H9 (cell line): ENCODE measurements around the gene AZGP1. TPM values are rescaled to one million over a fixed set of nuclear protein-coding genes. Genes with fewer than 3 reads are reported as not detected.

Experiments
- DNase-seq: peaks from one replicate; pipeline ENCODE4 v3.0.0-alpha.2; 2017
- H2AFZ ChIP-seq: one replicate; pipeline ENCODE4 v1.6.1; 2013; ENCODE audit warnings: mild to moderate bottlenecking, low read length, control low read depth, moderate library complexity
- H2AK5ac ChIP-seq: 2 replicates; pipeline ENCODE4 v1.6.1; 2013; ENCODE audit warnings: low read length, control low read depth, mixed read lengths; ENCODE audit not compliant: insufficient read length
- H2BK120ac ChIP-seq: one replicate; pipeline ENCODE4 v1.6.1; 2013; ENCODE audit warnings: low read depth, mild to moderate bottlenecking, low read length, control low read depth, inconsistent platforms; ENCODE audit not compliant: poor library complexity, severe bottlenecking
- H2BK12ac ChIP-seq: 2 replicates; pipeline ENCODE4 v1.6.1; 2013; ENCODE audit warnings: low read length, control low read depth, mixed read lengths, low read depth; ENCODE audit not compliant: insufficient read length
- H2BK15ac ChIP-seq: 2 replicates; pipeline ENCODE4 v1.6.1; 2013; ENCODE audit warnings: low read depth, low read length, control low read depth
- H2BK20ac ChIP-seq: one replicate; pipeline ENCODE4 v1.6.1; 2013; ENCODE audit warnings: low read depth, mild to moderate bottlenecking, low read length, control low read depth, inconsistent platforms; ENCODE audit not compliant: poor library complexity, severe bottlenecking
- H2BK5ac ChIP-seq: 2 replicates; pipeline ENCODE4 v1.6.1; 2013; ENCODE audit warnings: low read length, control low read depth, mixed read lengths; ENCODE audit not compliant: insufficient read length
- H3K14ac ChIP-seq: 2 replicates; pipeline ENCODE4 v1.6.1; 2013; ENCODE audit warnings: low read length, control low read depth; ENCODE audit not compliant: insufficient read depth
- H3K18ac ChIP-seq: 2 replicates; pipeline ENCODE4 v1.6.1; 2013; ENCODE audit warnings: low read depth, mild to moderate bottlenecking, mixed read lengths, low read length, control low read depth; ENCODE audit not compliant: insufficient read length
- H3K23ac ChIP-seq: 2 replicates; pipeline ENCODE4 v1.6.1; 2013; ENCODE audit warnings: low read length, control low read depth, mixed read lengths, low read depth; ENCODE audit not compliant: insufficient read length
- H3K23me2 ChIP-seq: 2 replicates; pipeline ENCODE4 v1.6.1; 2013; ENCODE audit warnings: low read depth, mild to moderate bottlenecking, mixed read lengths, low read length, control low read depth; ENCODE audit not compliant: insufficient read length, poor library complexity, severe bottlenecking
- H3K27ac ChIP-seq: 2 replicates; pipeline ENCODE4 v1.5.1; 2013; ENCODE audit warnings: low read length, control low read depth, mixed read lengths, low read depth; ENCODE audit not compliant: insufficient read length
- H3K27me3 ChIP-seq: 2 replicates; pipeline ENCODE4 v1.6.1; 2013; ENCODE audit warnings: low read length, control low read depth, inconsistent platforms; ENCODE audit not compliant: insufficient read depth
- H3K4ac ChIP-seq: 2 replicates; pipeline ENCODE4 v1.6.1; 2013; ENCODE audit warnings: low read depth, mild to moderate bottlenecking, control low read depth, inconsistent platforms, low read length, moderate library complexity
- H3K4me1 ChIP-seq: 2 replicates; pipeline ENCODE4 v1.6.1; 2013; ENCODE audit warnings: low read length, control low read depth, inconsistent platforms; ENCODE audit not compliant: insufficient read depth
- H3K4me2 ChIP-seq: 2 replicates; pipeline ENCODE4 v1.6.1; 2013; ENCODE audit warnings: low read length, control low read depth, mixed read lengths; ENCODE audit not compliant: insufficient read length, insufficient read depth
- H3K56ac ChIP-seq: 2 replicates; pipeline ENCODE4 v1.6.1; 2013; ENCODE audit warnings: low read depth, mild to moderate bottlenecking, mixed read lengths, low read length, control low read depth; ENCODE audit not compliant: insufficient read length
- H3K79me1 ChIP-seq: 2 replicates; pipeline ENCODE4 v1.6.1; 2013; ENCODE audit warnings: low read depth, mild to moderate bottlenecking, moderate library complexity, low read length, control low read depth, inconsistent platforms; ENCODE audit not compliant: insufficient read depth, poor library complexity, severe bottlenecking
- H3K79me2 ChIP-seq: 2 replicates; pipeline ENCODE4 v1.6.1; 2013; ENCODE audit warnings: low read length, control low read depth, inconsistent platforms; ENCODE audit not compliant: insufficient read depth
- H3K9ac ChIP-seq: 2 replicates; pipeline ENCODE4 v1.6.1; 2013; ENCODE audit warnings: low read length, control low read depth, mixed read lengths; ENCODE audit not compliant: insufficient read length; ENCODE audit errors: extremely low read depth
- H3K9me3 ChIP-seq: one replicate; pipeline ENCODE4 v1.6.1; 2013; ENCODE audit warnings: low read depth, low read length, inconsistent platforms; ENCODE audit not compliant: control insufficient read depth
- H3T11ph ChIP-seq: one replicate; pipeline ENCODE4 v1.6.1; 2013; ENCODE audit warnings: mild to moderate bottlenecking, low read length, control low read depth, inconsistent platforms
- H4K20me1 ChIP-seq: one replicate; pipeline ENCODE4 v1.6.1; 2013; ENCODE audit not compliant: control insufficient read depth, insufficient read length, insufficient read depth
- H4K5ac ChIP-seq: 2 replicates; pipeline ENCODE4 v1.6.1; 2013; ENCODE audit warnings: low read depth, mild to moderate bottlenecking, mixed read lengths, low read length, control low read depth; ENCODE audit not compliant: insufficient read length
- H4K8ac ChIP-seq: replicated peaks from 2 replicates; pipeline ENCODE4 v1.6.1; 2013; ENCODE audit warnings: low read length, control low read depth, mixed read lengths, low read depth; ENCODE audit not compliant: insufficient read length
- H4K91ac ChIP-seq: 2 replicates; pipeline ENCODE4 v1.6.1; 2013; ENCODE audit warnings: low read depth, mild to moderate bottlenecking, moderate library complexity, mixed read lengths, low read length, control low read depth; ENCODE audit not compliant: insufficient read length
- H3K27ac Mint-ChIP-seq, 3 experiments: 2 replicates in 2 of 3; 3 replicates in 1 of 3; pipeline ENCODE4 v1.8.0; 2020 to 2021; ENCODE audit warnings: mixed read lengths in 3 of 3, mild to moderate bottlenecking in 1 of 3, moderate library complexity in 1 of 3
- H3K27me3 Mint-ChIP-seq: 2 replicates; pipeline ENCODE4 v1.8.0; 2021; ENCODE audit warnings: low read depth, mild to moderate bottlenecking, moderate library complexity, mixed read lengths
- H3K36me3 Mint-ChIP-seq, 3 experiments: 2 replicates in 2 of 3; 3 replicates in 1 of 3; pipeline ENCODE4 v1.8.0; 2020 to 2021; ENCODE audit warnings: low read depth in 3 of 3, mixed read lengths in 3 of 3; ENCODE audit not compliant: insufficient read depth in 1 of 3
- H3K4me1 Mint-ChIP-seq, 2 experiments: 2 replicates each; pipeline ENCODE4 v1.8.0; 2020; ENCODE audit warnings: mixed read lengths in 2 of 2
- H3K4me3 Mint-ChIP-seq, 2 experiments: 2 replicates in 1 of 2; 3 replicates in 1 of 2; pipeline ENCODE4 v1.8.0; 2020 to 2021; ENCODE audit warnings: mild to moderate bottlenecking in 2 of 2, mixed read lengths in 2 of 2, moderate library complexity in 1 of 2
- H3K9me3 Mint-ChIP-seq, 2 experiments: 2 replicates in 1 of 2; 3 replicates in 1 of 2; pipeline ENCODE4 v1.8.0; 2020; ENCODE audit warnings: mild to moderate bottlenecking in 2 of 2, mixed read lengths in 2 of 2, moderate library complexity in 1 of 2
- WGBS: extraction: QIAGEN DNeasy Blood & Tissue Kit; methylation state at CpG from one replicate; pipeline ENCODE4 v1.1.7; 2013; ENCODE audit warnings: missing lambda C conversion rate, low lambda C conversion rate, mixed read lengths; ENCODE audit not compliant: insufficient read length; ENCODE audit errors: extremely low coverage; 5-methylcytosine and 5-hydroxymethylcytosine counted together
- total RNA-seq: library from RNA; stranded (reverse); gene quantifications from 2 replicates; pipeline ENCODE4 v1.2.1, GENCODE V29; 2021
- TF ChIP-seq, protein P1 (sequence below): fragments of 200-600 bp; sonication (generic); conservative IDR thresholded peaks from 3 replicates; pipeline ENCODE4 v1.8.0; 2021; ENCODE audit warnings: antibody characterized with exemption, mild to moderate bottlenecking

The AZGP1 gene
- total RNA-seq, 1 experiment from 2014 or later, result not detected

DNA sequence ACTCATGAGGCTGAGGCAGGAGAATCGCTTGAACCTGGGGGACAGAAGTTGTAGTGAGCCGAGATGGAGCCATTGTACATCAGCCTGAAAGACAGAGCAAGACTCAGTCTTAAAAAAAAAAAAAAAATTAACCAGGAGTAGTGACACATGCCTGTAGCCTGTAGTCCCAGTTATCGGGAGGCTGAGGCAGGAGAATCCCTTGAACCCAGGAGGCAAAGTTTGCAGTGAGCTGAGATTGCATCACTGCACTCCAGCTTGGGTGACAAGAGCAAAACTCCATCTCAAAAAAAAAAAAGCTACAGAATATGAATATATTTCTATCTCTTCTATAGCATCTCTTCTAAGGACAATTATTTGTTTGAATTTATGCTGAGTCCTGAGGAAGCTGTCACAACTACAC is 6.5 kb downstream of the AZGP1 start:
- H3K23ac ChIP-seq, result no peak overlapping the region
- H2BK12ac ChIP-seq, result no peak overlapping the region
- H3K36me3 Mint-ChIP-seq, result no peaks in the 10 kb centered on the region
- no peak overlapping the region for H4K5ac ChIP-seq
- TF ChIP-seq, protein P1, sequence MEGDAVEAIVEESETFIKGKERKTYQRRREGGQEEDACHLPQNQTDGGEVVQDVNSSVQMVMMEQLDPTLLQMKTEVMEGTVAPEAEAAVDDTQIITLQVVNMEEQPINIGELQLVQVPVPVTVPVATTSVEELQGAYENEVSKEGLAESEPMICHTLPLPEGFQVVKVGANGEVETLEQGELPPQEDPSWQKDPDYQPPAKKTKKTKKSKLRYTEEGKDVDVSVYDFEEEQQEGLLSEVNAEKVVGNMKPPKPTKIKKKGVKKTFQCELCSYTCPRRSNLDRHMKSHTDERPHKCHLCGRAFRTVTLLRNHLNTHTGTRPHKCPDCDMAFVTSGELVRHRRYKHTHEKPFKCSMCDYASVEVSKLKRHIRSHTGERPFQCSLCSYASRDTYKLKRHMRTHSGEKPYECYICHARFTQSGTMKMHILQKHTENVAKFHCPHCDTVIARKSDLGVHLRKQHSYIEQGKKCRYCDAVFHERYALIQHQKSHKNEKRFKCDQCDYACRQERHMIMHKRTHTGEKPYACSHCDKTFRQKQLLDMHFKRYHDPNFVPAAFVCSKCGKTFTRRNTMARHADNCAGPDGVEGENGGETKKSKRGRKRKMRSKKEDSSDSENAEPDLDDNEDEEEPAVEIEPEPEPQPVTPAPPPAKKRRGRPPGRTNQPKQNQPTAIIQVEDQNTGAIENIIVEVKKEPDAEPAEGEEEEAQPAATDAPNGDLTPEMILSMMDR, result no peak
- no peaks in the 10 kb centered on the region for H3K27me3 ChIP-seq
- H3K9me3 Mint-ChIP-seq, result no peaks in the 10 kb centered on the region
- no peak for DNase-seq
- H3K9me3 ChIP-seq, result no peaks in the 10 kb centered on the region
- peaks cover 4% of the 10 kb centered on the region for H3K27me3 Mint-ChIP-seq
- no peak overlapping the region for H4K91ac ChIP-seq
- no peak overlapping the region for H2BK15ac ChIP-seq
- H2BK20ac ChIP-seq, result no peak overlapping the region
- H4K8ac ChIP-seq, result no peak overlapping the region
- H3K79me2 ChIP-seq, result no peaks in the 10 kb centered on the region
- H3K79me1 ChIP-seq, result no peaks in the 10 kb centered on the region
- no peak overlapping the region for H3K4ac ChIP-seq
- H2BK120ac ChIP-seq, result no peak overlapping the region
- H3K4me2 ChIP-seq, result no peak overlapping the region
- no peak overlapping the region for H3K56ac ChIP-seq
- no peak overlapping the region for H3K9ac ChIP-seq
- H2AK5ac ChIP-seq, result no peak overlapping the region
- no peak overlapping the region for H2BK5ac ChIP-seq
- WGBS, result no CpG with 5 or more reads among the region's 3 CpGs
- H3K27ac ChIP-seq, result no peak overlapping the region
- H3K4me1 ChIP-seq, result no peaks in the 10 kb centered on the region
- H3K14ac ChIP-seq, result no peak overlapping the region
- H4K20me1 ChIP-seq, result no peaks in the 10 kb centered on the region
- H3K18ac ChIP-seq, result no peak overlapping the region
- H3K23me2 ChIP-seq, result peaks cover 4% of the 10 kb centered on the region
- no peak overlapping the region for H2AFZ ChIP-seq
- H3K27ac Mint-ChIP-seq, result no peak overlapping the region; a peak in 1 of 7 replicates
- H3T11ph ChIP-seq, result no peak overlapping the region
- H3K4me3 Mint-ChIP-seq, result no peak overlapping the region
- 0 out of 4 replicates have a peak, but pooled peaks cover 0 to 5% of the 10 kb centered on the region in 2 experiments for H3K4me1 Mint-ChIP-seq
